Small intestine (tissue), 16 donors: ENCODE results near the gene MYF6. TPM values are rescaled to one million over a fixed set of nuclear protein-coding genes. Genes with fewer than 3 reads are reported as not detected.
"Not testable (repeated sequence)": the region's sequence is repeated elsewhere in the genome, so short reads cannot be mapped to it uniquely, and the experiment has no call there.

ENCODE experiments used
- DNase-seq, 2 donors: peaks; one replicate each; pipeline versions ENCODE4 v3.0.0 to v3.0.0-alpha.2; 2013
- FAIRE-seq: peaks from 2 replicates; lab custom pipeline; 2012; peaks lifted over from hg19 to GRCh38; lab: Jason Lieb, UNC
- H3K27ac ChIP-seq, 3 donors: one replicate each; pipeline ENCODE4 v1.5.1; 2013; ENCODE audit warnings: low read length in 2 of 3, mild to moderate bottlenecking in 2 of 3, control low read depth in 1 of 3, inconsistent platforms in 1 of 3, low read depth in 1 of 3, moderate library complexity in 1 of 3
- H3K27me3 ChIP-seq, 3 donors: one replicate each; pipeline ENCODE4 v1.6.1; 2013; ENCODE audit warnings: low read length in 3 of 3, inconsistent platforms in 1 of 3; ENCODE audit not compliant: control insufficient read depth in 3 of 3, insufficient read depth in 3 of 3
- H3K36me3 ChIP-seq, 3 donors: one replicate each; pipeline ENCODE4 v1.6.1; 2013; ENCODE audit warnings: low read length in 3 of 3, inconsistent platforms in 1 of 3, low read depth in 1 of 3, mild to moderate bottlenecking in 1 of 3, moderate library complexity in 1 of 3; ENCODE audit not compliant: control insufficient read depth in 3 of 3, insufficient read depth in 2 of 3
- H3K4me1 ChIP-seq, 3 donors: one replicate each; pipeline ENCODE4 v1.6.1; 2013; ENCODE audit warnings: low read length in 2 of 3, inconsistent platforms in 1 of 3, low read depth in 1 of 3, mild to moderate bottlenecking in 1 of 3, moderate library complexity in 1 of 3; ENCODE audit not compliant: control insufficient read depth in 3 of 3, insufficient read depth in 2 of 3
- H3K4me3 ChIP-seq, 3 donors: one replicate each; pipeline ENCODE4 v1.5.1; 2013; ENCODE audit warnings: low read length in 3 of 3, control low read depth in 1 of 3, inconsistent platforms in 1 of 3, low read depth in 1 of 3, mild to moderate bottlenecking in 1 of 3, moderate library complexity in 1 of 3
- H3K9me3 ChIP-seq, 2 donors: one replicate each; pipeline ENCODE4 v1.6.1; 2013; ENCODE audit warnings: low read depth in 1 of 2, low read length in 1 of 2; ENCODE audit not compliant: control insufficient read depth in 2 of 2, insufficient read depth in 1 of 2
- WGBS, 3 donors: extraction: QIAGEN DNeasy Blood & Tissue Kit; methylation state at CpG; one replicate each; pipeline ENCODE4 v1.1.7; 2013; 5-methylcytosine and 5-hydroxymethylcytosine counted together
- long read RNA-seq, 10 donors: transcript quantifications; one replicate each; lab custom pipeline, GENCODE V29; 2026
- polyA plus RNA-seq, 4 donors: library from polyadenylated mRNA; stranded (reverse) in 3 of 4; unstranded in 1 of 4; fragments of 200-250 nt in 3 of 4; fragments of 120-200 nt in 1 of 4; gene quantifications; one replicate each; pipeline versions ENCODE4 v1.2.1 to v1.2.3, GENCODE V29; 2013
- donor health status: healthy with polysubstance abuse.
- donor health status: control.
- donor health status: control.
- donor health status: Bipolar disorder and iron deficiency.
- donor health status: healthy.

MYF6 gene
- polyA plus RNA-seq, result under 1 TPM in 2 of 4 donors, not detected in 2; 0.31 to 0.54 TPM
- long read RNA-seq, donor 1, result 0 reads
- long read RNA-seq, donor 2, result 0 reads
- long read RNA-seq, donor 3, result 0 reads
- long read RNA-seq, donor 4, result 0 reads
- long read RNA-seq, donor 5, result 0 reads
- long read RNA-seq, donor 6, result 0 reads
- long read RNA-seq, donor 7, result 0 reads
- long read RNA-seq, donor 8, transcript MYF6-201 (3 exons, 1,465 nt), result major isoform, 5 of 5 reads
- long read RNA-seq, donor 8, partial matches to known transcripts, result 0 of 5 reads
- long read RNA-seq, donor 8, other reads (novel, unspliced or antisense), result 0 of 5 reads
- long read RNA-seq, donor 9, result 0 reads
- long read RNA-seq, donor 10, result 0 reads

- WGBS, 3 donors, result 56 to 75% (median 64%) methylated on average over 4 of the region's 4 CpGs
- DNase-seq (no peak), FAIRE-seq (no peak)
- H3K27me3 ChIP-seq, result peaks cover 0 to 41% (median 11%) of the 10 kb centered on the region in 3 donors
- H3K4me1 ChIP-seq, result no peaks in the 10 kb centered on the region
- no peak within 1 kb of the TSS for H3K27ac ChIP-seq
- no peak within 1 kb of the TSS for H3K4me3 ChIP-seq
- H3K9me3 ChIP-seq, result no peaks in the 10 kb centered on the region
- no peaks in the 10 kb centered on the region for H3K36me3 ChIP-seq
Measured at GRCh38 chr12:80707126-80707829, at the start of gene MYF6. Gene MYF6 (plus strand): TSS chr12:80707634. CDS start chr12:80707720, 86 bp downstream.

DNA sequence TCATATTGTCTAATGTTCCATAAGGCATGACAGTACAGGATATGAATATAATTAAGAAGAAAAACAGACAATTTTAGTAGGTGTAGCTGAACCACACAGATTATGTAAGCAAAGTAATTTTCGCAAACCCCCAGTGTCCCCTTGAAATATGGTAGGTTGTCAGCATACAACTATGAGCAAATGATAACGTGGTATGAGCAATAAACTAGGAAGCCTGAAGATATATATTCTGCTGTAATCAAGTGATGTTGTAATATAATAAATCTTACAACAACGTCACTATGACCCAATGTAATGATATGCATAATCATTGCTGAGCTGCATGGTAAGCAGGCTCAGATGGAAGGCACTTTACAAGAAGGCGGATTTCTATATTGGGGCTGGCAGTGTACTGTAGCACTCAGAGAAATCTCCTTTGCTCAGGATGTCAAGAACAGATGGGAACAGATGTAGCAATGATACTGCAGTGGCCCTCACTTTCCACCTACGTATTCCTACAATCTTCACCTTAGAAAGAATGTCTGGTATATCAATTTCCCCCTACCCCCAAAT is 47.8 kb upstream of the MYF6 start:
- H3K36me3 ChIP-seq, result no peaks in the 10 kb centered on the region
- WGBS, 3 donors, result 61 to 75% (median 63%) methylated on average over 5 of the region's 5 CpGs
- DNase-seq, result no peak
- no peak overlapping the region for H3K4me3 ChIP-seq
- H3K27me3 ChIP-seq, result no peaks in the 10 kb centered on the region
- no peaks in the 10 kb centered on the region for H3K9me3 ChIP-seq
- no peak for FAIRE-seq
- no peaks in the 10 kb centered on the region for H3K4me1 ChIP-seq
- H3K27ac ChIP-seq, result no peak overlapping the region

- Histone ChIP-seq H3K27ac (no peak overlapping the region), H3K36me3 (no peaks in the 10 kb centered on the region), H3K4me3 (no peak overlapping the region), H3K4me1 (no peaks in the 10 kb centered on the region), H3K9me3 (no peaks in the 10 kb centered on the region), H3K27me3 (no peaks in the 10 kb centered on the region)
- no peak for FAIRE-seq
- no peak for DNase-seq
Measured at GRCh38 chr12:80662586-80662985, 44.8 kb upstream of the MYF6 start.

DNA sequence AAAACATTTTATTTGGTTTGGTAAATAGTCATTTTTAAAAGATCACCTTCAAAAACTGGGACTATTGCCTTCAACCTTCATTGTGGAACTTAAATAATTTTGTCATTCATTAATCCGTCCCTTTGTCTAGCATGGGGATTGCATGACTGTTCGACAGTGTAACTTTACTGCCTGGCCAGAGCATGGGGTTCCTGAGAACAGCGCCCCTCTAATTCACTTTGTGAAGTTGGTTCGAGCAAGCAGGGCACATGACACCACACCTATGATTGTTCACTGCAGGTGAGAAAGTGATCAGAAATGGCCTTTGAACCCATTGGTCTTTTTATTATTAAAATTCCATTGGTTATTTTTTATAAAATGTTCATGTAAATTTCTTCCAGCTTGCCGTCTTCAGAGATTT is 37.2 kb upstream of the MYF6 start:
- no peak for DNase-seq

DNA sequence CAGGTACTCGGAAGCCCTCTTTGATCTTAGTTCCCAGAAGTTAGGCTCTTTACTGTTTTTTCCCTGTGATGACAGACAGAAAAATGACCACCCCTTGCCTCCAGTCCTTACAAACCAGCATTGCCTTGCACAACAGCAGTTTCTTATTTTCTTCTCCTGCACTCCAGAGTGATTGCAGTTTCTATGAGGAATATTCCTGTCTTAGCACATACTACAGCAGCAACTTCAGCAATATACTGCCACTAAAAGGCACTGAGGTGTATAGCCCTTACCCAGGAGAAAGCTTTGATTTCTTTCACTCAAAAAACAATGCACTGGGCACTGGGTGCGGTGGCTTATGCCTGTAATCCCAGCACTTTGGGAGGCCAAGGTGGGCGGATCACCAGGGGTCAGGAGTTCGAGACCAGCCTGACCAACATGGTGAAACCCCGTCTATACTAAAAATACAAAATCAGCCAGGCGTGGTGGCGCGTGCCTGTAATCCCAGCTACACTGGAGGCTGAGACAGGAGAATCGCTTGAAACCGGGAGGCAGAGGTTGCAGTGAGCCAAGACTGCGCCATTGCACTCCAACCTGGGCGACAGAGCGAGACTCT is 31.3 kb upstream of the MYF6 start:
- FAIRE-seq, H3K4me3 ChIP-seq, H3K27ac ChIP-seq, H3K9me3 ChIP-seq, H3K36me3 ChIP-seq, DNase-seq, H3K27me3 ChIP-seq, H3K4me1 ChIP-seq: not testable (repeated sequence)
- 88 to 95% (median 90%) methylated on average over 13 of the region's 13 CpGs for WGBS, 3 donors

More for the DNA sequence above, 37.2 kb upstream of the MYF6 start:
- H3K27me3 ChIP-seq, result peaks cover 0 to 2% (median 0%) of the 10 kb centered on the region in 3 donors
- no peaks in the 10 kb centered on the region for H3K4me1 ChIP-seq
- 58 to 68% (median 63%) methylated on average over 5 of the region's 5 CpGs for WGBS, 3 donors
- H3K27ac ChIP-seq, result no peak overlapping the region
- FAIRE-seq, result no peak
- H3K9me3 ChIP-seq, result no peaks in the 10 kb centered on the region
- H3K36me3 ChIP-seq, result no peaks in the 10 kb centered on the region
- no peak overlapping the region for H3K4me3 ChIP-seq

GRCh38 chr12:80676856-80677255 is 30.6 kb upstream of the MYF6 start:
- 10 to 50% (median 16%) methylated on average over 1 of the region's 1 CpG for WGBS, 3 donors
- H3K27me3 ChIP-seq, result no peaks in the 10 kb centered on the region
- no peaks in the 10 kb centered on the region for H3K4me1 ChIP-seq
- DNase-seq (no peak), FAIRE-seq (no peak)
- H3K4me3 ChIP-seq, result no peak overlapping the region
- no peaks in the 10 kb centered on the region for H3K9me3 ChIP-seq
- H3K36me3 ChIP-seq, result no peaks in the 10 kb centered on the region
- no peak overlapping the region for H3K27ac ChIP-seq

DNA sequence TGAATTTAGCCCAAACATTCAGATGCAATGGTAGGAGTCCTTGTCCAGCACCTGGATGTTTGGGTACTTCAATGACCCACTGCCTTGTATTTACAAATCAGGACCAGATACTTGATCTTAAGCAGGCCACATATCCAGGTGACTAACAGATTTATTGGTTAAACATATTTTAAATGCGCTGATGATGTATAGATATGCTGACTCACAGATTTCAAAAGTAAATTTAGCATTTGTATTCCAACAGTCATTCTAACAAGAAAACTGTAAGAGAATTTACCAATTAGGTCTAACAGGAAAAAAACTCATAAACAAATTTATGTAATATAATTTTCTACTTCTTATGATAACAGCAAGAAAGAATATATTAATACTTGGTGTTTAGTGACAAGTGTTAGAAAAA is 29.4 kb upstream of the MYF6 start:
- Histone ChIP-seq H3K4me1 (no peaks in the 10 kb centered on the region), H3K4me3 (no peak overlapping the region), H3K27me3 (no peaks in the 10 kb centered on the region), H3K9me3 (no peaks in the 10 kb centered on the region), H3K27ac (no peak overlapping the region), H3K36me3 (no peaks in the 10 kb centered on the region)
- no peak for FAIRE-seq
- DNase-seq, result no peak
- WGBS, 3 donors, result 91 to 95% (median 91%) methylated on average over 1 of the region's 1 CpG

DNA sequence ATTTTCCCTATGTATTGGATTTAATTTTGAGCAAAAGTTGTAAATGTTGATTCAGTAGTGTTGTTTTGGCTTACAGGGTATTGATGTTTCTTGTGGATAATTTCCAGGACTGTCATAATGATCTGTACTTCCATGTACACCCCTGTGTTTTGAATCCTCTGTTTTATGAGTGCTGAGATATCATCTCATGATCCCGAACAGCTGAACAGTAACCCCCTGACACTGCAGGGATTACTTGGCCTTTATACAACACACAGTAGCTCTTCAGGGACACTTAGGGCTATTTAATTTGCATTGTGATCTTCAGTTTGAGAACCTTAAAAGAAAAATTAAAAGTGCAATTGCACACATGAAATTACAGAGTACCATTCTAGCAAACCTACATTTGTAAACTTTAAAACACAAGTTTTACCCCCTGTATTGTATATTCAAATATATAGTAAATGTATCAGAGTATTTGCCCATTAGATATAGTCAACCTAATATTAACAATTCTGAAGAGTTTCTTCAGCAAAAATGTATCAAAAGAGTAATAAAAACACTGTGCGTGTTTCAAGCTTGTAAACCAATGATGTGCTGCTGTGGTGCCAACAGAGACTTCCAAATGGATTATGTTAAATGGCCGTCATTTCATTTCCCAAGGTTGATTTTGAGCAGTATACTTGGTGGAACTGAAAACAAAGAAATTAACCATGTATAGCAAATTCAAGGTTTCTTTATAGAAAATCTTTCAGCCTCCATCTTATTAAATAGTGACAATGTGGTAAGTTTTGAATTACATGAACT is 27.9 kb upstream of the MYF6 start:
- FAIRE-seq (no peak), DNase-seq (no peak)
- no peak overlapping the region for H3K4me3 ChIP-seq
- no peak overlapping the region for H3K27ac ChIP-seq
- H3K4me1 ChIP-seq, result no peaks in the 10 kb centered on the region
- 76 to 84% (median 82%) methylated on average over 3 of the region's 3 CpGs for WGBS, 3 donors
- H3K27me3 ChIP-seq, result no peaks in the 10 kb centered on the region
- H3K36me3 ChIP-seq, result no peaks in the 10 kb centered on the region
- H3K9me3 ChIP-seq, result no peaks in the 10 kb centered on the region
